Purkinje cell (primary cell): ENCODE results near the gene LAGE3. TPM values are rescaled to one million over a fixed set of nuclear protein-coding genes. Genes with fewer than 3 reads are reported as not detected.

ENCODE experiments used
- polyA plus RNA-seq: library from polyadenylated mRNA; unstranded; fragments of >200 nt; fragmentation: Nextera tagmentation; gene quantifications from 2 replicates; pipeline ENCODE4 v1.2.1, GENCODE V29; 2014

The LAGE3 gene
- polyA plus RNA-seq = 16.5 and 16.8 TPM in 2 replicates

GRCh38 chrX:154478728-154479622 lies at the start of gene LAGE3:
Gene LAGE3, minus strand, starts transcription at chrX:154479281. Its CDS starts 366 bp downstream, at chrX:154478915.

GRCh38 chrX:154515966-154516655 lies 37.0 kb upstream of the LAGE3 start, which contains the start of gene FAM3A:
Gene FAM3A, minus strand, starts transcription at chrX:154516232. Its CDS starts 460 bp downstream, at chrX:154515772.

GRCh38 chrX:154490414-154491083 lies 11.5 kb upstream of the LAGE3 start, which contains the start of gene SLC10A3:
Gene SLC10A3, minus strand, starts transcription at chrX:154490629. Its CDS starts 1,689 bp downstream, at chrX:154488940.

GRCh38 chrX:154486396-154487207 lies 7.5 kb upstream of the LAGE3 start, which contains the start of gene UBL4A:
Gene UBL4A, minus strand, starts transcription at chrX:154486615. Its CDS starts 31 bp downstream, at chrX:154486584.

GRCh38 chrX:154458116-154458953 lies 20.7 kb downstream of the LAGE3 start, which contains the start of gene PLXNA3:
Gene PLXNA3, plus strand, starts transcription at chrX:154458281. Its CDS starts 1,903 bp downstream, at chrX:154460184.

GRCh38 chrX:154443992-154444754 lies 34.9 kb downstream of the LAGE3 start, which contains the start of gene FAM50A:
Gene FAM50A, plus strand, starts transcription at chrX:154444141. Its CDS starts 95 bp downstream, at chrX:154444236.

GRCh38 chrX:154436983-154437752 lies 41.9 kb downstream of the LAGE3 start, which contains the start of gene GDI1:
Gene GDI1, plus strand, starts transcription at chrX:154437154. Its CDS starts 101 bp downstream, at chrX:154437255.

GRCh38 chrX:154428176-154429171 lies 50.6 kb downstream of the LAGE3 start, which contains the start of gene ATP6AP1:
Gene ATP6AP1, plus strand, starts transcription at chrX:154428677. Its CDS starts 16 bp downstream, at chrX:154428693.

Other genes with a start within 250 kb of the LAGE3 start
- not detected in 2 replicates for gene OPN1MW3, start 221.7 kb downstream of the LAGE3 start, polyA plus RNA-seq
- gene TEX28, start 184.2 kb downstream of the LAGE3 start, polyA plus RNA-seq = not detected in 2 replicates
- gene TKTL1, start 183.5 kb downstream of the LAGE3 start, polyA plus RNA-seq = not detected in 2 replicates
- 4.9 TPM in 1 of 2 replicates, not detected in the other for gene FLNA, start 104.6 kb downstream of the LAGE3 start, polyA plus RNA-seq
- gene EMD, start 100.0 kb downstream of the LAGE3 start, polyA plus RNA-seq = 1.6 and 2.0 TPM in 2 replicates
- 317 and 487 TPM in 2 replicates for gene RPL10, start 80.9 kb downstream of the LAGE3 start, polyA plus RNA-seq
- not detected in 2 replicates for gene DNASE1L1, start 70.0 kb downstream of the LAGE3 start, polyA plus RNA-seq
- gene TAFAZZIN, start 67.7 kb downstream of the LAGE3 start, polyA plus RNA-seq = 1.9 and 14.5 TPM in 2 replicates
- gene ATP6AP1, start 50.6 kb downstream of the LAGE3 start, polyA plus RNA-seq = 42.0 and 42.2 TPM in 2 replicates
- 72.2 and 103 TPM in 2 replicates for gene GDI1, start 42.1 kb downstream of the LAGE3 start, polyA plus RNA-seq
- gene FAM50A, start 35.1 kb downstream of the LAGE3 start, polyA plus RNA-seq = 5.7 and 8.8 TPM in 2 replicates
- not detected in 2 replicates for gene PLXNA3, start 21.0 kb downstream of the LAGE3 start, polyA plus RNA-seq
- gene UBL4A, start 7.3 kb upstream of the LAGE3 start, polyA plus RNA-seq = 6.2 and 8.0 TPM in 2 replicates
- gene SLC10A3, start 11.3 kb upstream of the LAGE3 start, polyA plus RNA-seq = 1.1 and 1.7 TPM in 2 replicates
- gene FAM3A, start 37.0 kb upstream of the LAGE3 start, polyA plus RNA-seq = 2.3 and 7.8 TPM in 2 replicates
- gene G6PD, start 67.6 kb upstream of the LAGE3 start, polyA plus RNA-seq = 0.31 and 3.0 TPM in 2 replicates
- 2.3 and 5.1 TPM in 2 replicates for gene IKBKG, start 68.3 kb upstream of the LAGE3 start, polyA plus RNA-seq
- not detected in 2 replicates for gene CTAG1A, start 105.9 kb upstream of the LAGE3 start, polyA plus RNA-seq
- not detected in 2 replicates for gene CTAG1B, start 140.0 kb upstream of the LAGE3 start, polyA plus RNA-seq
- not detected in 2 replicates for gene CTAG2, start 174.3 kb upstream of the LAGE3 start, polyA plus RNA-seq